Left renal pelvis (tissue), 4 donors: ENCODE results near the gene CACNA2D2. TPM values are rescaled to one million over a fixed set of nuclear protein-coding genes. Genes with fewer than 3 reads are reported as not detected.

Experiments used
- DNase-seq, 4 donors: peaks; one replicate each; pipeline ENCODE4 v3.0.0-alpha.2; 2013; ENCODE audit warnings: low read depth in 4 of 4, low spot score in 3 of 4
- polyA plus RNA-seq, 4 donors: library from polyadenylated mRNA; unstranded; fragments of 120-200 nt; gene quantifications; one replicate each; pipeline ENCODE4 v1.2.1, GENCODE V29; 2013; ENCODE audit not compliant: insufficient read length in 4 of 4

Gene CACNA2D2
- polyA plus RNA-seq, 4 donors = 7.2 to 17.1 (median 15.0) TPM

GRCh38 chr3:50470658-50471057 is 32.8 kb downstream of the CACNA2D2 start:
- DNase-seq = no peak

DNA sequence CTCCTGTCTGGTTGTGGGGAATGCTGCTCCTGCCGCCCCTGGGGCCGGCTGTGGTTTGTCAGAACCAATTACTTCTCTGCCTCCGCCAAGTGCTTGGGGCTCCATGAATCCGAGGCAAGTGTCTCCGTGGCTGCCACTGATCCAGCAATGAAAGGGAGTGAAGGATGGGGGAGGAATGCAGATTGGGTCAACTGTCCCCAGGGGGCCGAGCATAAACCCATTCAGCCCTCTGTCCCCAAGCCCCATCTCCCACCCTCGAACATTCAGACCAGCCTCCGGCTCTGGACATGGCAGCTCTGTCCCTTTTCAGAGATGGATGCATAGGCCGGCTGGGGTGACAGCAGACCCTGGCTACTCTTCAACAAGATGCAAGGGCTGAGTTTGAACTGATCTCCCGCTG is 35.5 kb downstream of the CACNA2D2 start:
- DNase-seq = no peak

DNA sequence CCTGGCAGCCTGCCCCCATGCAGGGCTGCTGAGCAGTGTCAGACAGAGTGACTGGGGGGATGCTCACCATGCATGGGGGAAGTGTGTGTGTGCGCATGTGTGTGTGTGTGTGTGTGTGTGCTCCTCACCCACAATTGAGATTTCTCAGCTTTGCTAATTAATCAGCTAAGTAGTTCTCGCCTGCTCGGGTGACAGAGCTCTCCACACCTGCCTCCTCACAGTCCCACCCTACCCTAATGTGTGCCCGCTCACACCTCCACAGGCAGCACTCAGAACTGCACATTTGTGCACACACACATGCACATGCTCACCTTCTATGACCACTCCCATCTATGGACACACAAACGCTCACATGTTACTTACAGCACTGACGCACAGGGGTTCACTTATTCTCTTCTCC is 37.3 kb downstream of the CACNA2D2 start:
- no peak for DNase-seq

DNA sequence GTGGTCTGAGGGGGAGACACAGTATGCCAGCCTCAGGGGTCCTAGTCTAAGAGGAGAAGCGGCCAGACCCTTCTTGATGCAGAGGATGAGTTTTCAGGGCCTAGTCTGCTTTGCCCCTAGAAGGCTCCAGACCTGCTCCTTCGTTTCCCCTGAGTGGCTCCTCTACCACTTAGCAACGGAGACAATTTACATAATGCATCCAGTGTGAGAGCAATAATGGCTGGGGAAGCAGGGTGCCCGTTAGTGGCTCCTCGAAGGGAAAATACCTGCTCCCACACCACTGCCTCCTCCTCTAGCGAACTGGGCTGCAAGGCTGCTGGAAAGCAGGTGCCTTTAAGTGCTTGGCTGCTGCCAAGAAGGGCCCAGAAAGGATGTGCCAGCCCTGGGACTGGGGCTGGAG is 38.9 kb downstream of the CACNA2D2 start:
- no peak for DNase-seq

DNA sequence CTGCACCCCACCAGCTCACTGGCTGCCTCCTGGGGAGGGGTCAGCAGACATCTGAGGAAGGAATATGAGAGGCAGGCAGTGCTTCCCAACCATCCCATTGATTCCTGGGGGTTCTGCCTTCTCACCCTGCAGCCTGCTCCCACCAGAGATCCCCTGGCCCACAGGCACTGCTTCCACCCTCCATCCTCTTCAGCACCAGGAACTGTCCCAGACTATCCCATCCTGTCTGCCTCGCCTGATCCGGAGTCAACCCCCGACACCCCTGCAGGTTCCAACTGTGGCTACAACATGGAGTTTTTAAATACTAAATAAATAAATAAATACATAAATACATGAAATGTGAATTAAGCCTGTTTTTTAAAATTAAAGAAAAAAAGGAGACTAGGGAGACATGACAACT is 43.6 kb downstream of the CACNA2D2 start:
- DNase-seq = no peak

DNA sequence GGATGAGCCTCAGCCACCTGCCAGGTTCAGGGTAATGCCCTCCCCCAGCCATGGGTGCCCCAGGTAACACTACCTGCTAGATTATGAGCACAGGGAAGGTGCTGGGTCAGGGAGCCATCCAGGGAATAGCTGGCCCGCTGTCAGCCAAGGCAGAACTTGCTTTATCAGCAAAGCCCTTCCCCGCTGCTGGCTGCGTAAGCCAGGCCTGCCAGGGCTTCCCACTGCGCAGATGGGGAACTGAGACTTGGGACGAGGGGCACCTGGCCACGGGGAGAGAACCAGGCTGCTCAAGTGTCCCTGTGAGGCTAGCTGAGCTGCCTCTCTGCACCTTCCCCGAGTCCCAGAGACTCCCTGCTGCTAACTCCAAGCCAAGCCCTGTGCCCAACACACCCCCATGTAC is 45.4 kb downstream of the CACNA2D2 start:
- no peak for DNase-seq

DNA sequence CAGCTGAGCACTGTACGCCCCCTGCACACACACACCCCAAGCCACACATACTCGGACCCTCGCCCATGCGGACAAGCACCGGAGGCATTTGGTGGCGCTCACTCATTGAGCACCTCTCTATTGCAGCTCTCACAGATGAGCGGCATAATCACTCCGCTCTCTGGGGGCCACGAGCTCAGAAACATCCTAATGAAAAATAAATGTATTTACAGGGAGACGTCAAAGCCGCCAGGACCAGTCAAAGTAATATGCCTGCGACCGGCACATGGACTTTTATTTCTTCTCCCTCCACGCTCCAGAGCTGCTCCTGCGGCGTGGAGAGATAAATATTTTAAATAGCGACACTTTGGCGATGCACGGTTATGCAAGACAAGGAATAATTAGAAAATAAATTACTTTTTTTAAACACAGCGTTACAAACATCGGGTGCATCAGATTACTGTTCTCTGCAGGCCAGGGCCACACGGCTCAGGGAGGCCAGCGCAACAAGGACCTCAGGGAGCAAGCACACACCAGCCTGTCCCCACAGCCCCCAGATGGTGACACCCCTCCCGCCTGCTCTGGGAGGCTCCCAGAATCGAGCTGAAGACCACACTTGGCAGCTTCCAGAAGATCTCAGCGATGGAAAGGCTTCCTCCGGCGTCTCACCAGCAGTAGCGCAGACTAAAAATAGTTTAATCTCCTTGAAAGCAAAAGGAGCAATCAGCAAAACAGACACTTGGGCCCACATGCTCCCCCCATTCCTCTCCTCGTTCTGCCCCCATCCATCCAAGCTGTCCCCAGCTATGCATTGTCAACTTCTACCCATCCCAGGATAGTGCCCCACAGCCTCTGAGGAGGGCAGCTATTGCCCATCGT is 48.0 kb downstream of the CACNA2D2 start:
- DNase-seq = no peak

DNA sequence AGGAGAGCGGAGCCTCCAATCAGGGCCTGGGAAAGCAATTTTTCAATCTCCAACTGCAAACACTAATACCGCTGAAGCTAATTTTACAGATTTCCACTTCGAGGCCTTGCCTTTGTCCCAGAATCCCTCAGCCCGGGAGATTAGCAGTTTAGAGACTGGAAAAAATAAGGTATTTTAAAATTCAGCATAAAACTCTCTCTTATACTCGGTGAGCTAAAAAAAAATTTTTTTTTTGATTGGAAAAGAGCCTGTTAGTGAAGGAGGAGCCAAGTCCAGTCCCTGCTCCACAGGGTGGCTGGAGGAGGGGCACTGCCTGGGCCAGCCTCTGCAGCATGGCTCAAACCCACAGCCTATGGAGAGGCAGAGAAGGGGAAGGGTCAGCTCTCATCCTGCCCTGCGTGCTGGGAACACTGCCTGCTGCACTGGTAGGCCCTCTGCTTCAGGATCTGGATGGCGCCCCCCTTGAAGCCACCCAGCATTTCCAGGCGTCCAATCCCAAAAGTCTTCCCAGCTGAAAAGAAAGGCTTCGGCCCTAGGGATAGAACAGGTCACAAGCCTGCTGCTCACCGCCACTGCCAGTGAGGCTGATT is 48.9 kb downstream of the CACNA2D2 start:
- DNase-seq = no peak

DNA sequence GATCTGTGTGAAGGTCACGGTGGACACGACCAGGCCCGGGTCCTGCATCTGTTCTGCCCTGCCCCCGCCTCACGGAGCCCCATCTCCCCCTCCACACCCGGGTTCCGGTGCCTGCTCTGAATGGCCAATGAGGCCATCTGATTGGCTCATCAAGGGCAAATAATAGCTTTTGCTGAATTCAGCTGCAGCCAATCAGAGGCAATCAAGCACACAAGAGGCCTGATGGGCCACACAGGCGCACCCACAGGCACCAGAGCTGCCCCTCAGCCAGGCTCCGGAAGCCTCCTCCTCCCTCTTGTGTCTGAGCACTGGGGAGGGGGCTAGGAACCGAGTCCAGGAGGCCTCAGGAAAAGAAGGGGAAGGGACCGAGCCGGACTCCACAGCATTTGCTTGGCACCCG is 49.5 kb downstream of the CACNA2D2 start:
- DNase-seq = no peak

DNA sequence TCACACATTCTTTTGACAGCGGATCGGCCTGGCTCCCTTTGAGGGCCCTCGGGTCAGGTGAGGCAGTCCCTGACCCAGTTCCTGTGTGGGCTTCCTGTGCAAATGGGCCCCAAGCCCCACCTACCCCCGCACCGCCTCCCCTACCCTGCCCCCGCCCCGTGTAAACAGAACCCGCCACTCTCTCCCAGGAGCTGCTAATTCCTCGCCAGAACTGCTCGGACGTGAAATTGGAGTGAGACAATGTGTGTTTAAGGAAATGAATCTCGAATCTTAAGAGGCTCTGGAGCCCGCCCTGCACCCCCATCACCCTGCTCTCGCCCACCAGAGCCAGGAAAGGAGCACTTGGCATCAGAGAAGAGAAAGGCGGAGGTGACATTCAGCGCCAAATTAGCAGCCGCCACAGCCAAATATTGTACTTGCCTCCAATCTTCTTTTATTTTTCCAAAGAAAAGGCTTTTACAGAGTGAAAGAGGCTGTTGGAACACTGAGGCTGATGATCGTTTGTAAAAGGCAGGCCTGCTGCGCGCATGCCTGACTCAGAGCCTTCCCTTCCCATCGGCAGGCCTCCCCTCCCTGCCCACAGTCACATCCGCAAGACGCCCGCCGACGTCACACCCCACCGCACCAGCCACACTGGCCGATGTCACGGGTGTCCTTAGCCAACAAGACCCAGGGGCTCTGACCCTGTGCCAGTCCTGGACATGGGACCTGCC is 53.1 kb downstream of the CACNA2D2 start:
- peak in 3 of 4 donors; percentile 35 to 39 (median 39) for DNase-seq

GRCh38 chr3:50448752-50449539 is 54.5 kb downstream of the CACNA2D2 start:
- DNase-seq = no peak

- DNase-seq = no peak
Observed at GRCh38 chr3:50447290-50447840, 56.1 kb downstream of the CACNA2D2 start.

DNA sequence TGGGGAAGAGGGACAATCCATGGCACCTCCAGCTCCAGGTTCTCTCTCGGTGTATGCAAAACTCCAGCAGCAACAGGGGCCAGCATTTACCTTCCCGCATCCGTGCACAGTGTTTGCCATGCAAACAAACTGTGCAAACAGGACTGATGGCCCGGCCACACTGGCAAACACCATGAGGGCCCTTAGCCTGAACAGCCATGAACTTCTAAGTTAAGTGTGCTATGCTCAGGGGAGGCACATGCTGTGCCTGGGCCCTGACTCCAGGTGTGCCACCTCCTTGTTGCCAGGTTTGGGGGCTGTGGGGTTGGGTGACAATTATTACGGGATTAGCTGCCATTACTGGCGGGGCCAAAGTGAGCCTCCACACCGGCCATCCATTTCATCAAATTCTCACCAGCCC is 57.5 kb downstream of the CACNA2D2 start:
- no peak for DNase-seq

GRCh38 chr3:50444782-50445181 is 58.7 kb downstream of the CACNA2D2 start:
- DNase-seq = no peak

- no peak for DNase-seq
Observed at GRCh38 chr3:50444213-50444612, 59.2 kb downstream of the CACNA2D2 start.

DNA sequence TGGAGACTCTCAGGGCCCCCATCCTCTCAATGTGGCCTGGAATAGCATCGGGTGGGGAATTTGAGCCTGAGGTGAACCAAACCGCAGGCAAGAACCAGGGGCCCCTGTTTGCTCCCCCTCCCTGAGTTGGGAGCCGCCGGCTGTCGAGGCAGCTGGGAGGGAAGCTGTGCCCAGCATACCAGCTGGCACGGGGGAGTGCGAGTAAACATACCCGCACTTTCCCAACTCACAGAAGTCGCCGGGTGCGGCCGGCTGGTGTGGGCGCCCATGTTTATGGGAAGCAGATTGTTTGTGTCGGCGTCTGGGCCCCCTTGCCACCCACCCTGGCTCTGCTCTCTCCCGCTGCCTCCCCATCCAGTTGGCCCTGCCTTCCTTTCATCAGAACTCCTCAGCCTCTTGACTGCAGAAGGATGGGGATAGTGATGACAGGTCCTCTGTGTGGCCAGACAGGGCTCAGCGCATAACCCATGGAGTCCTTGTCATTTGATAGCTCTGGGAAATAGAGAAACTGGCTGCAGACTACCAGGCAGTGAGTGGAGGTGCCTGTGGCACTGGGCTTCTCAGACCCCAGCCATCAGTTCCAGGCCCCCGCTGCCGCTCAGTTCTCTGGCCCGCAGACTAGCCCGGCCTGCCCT is 60.4 kb downstream of the CACNA2D2 start:
- peak in 2 of 4 donors; percentile 16 to 24 for DNase-seq

DNA sequence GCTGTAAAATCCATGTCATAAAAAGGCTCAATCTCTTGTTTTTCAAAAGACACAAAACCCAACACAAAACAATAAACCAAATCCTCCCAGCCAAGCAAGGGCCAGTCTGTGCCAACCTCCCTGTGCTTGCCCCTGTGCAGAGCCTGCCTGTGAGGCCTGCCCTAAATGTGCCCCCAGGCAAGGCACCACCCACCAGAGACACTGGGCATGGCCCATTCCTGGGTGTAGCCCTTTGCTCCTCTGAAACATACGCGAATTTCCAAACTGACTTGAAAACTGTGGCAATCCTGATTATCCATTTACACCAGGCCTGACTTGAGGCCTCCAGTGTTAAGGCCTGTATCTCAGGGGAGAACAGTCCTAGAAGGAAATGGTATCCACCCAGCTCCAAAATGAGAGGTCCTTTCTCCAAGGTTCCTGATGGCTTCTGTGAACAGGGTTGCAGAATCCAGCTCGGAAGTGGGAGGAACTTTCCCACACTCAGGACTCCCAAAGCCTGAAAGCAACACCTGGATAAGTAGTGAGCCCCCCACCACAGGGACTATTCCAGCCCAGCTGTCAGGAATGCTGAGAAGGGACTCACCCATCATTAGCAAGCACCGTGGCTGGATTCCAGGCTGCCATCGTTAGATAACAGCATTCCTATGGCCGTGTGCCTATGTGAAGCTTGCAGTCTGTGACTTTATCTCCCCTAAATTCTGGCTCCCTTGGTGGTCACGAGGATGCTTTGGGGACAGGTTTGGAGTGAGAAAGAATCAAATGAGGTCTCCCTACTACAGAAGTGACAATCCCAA is 61.8 kb downstream of the CACNA2D2 start:
- DNase-seq = no peak

GRCh38 chr3:50436114-50436674 is 67.2 kb downstream of the CACNA2D2 start:
- peak in 3 of 4 donors; percentile 24 to 36 (median 27) for DNase-seq
